ENCODE data around the gene CATSPER3. TPM values are rescaled to one million over a fixed set of nuclear protein-coding genes. Genes with fewer than 3 reads are reported as not detected.

The CATSPER3 gene
- total RNA-seq, 5 donors from 2014 or later (not counting 1 experiment from before 2014, with no cell fraction given) = 0.44 to 1.1 (median 0.93) TPM; not detected in 2

GRCh38 chr5:135030123-135030955 lies 62.6 kb downstream of the CATSPER3 start:
- no peak for DNase-seq
- H3K4me3 Mint-ChIP-seq = peak overlapping the region in 2 of 3 donors; percentile 28 to 75
- Histone ChIP-seq H3K4me1 (ENCODE audit: control insufficient read depth in 1 of 2, extremely low read depth in 1 of 2, insufficient read depth in 2 of 2, low read length in 2 of 2) (peaks cover 0 to 41% of the 10 kb centered on the region in 2 experiments), H3K36me3 (ENCODE audit: control insufficient read depth in 2 of 2, extremely low read depth in 1 of 2, insufficient read depth in 1 of 2, low read length in 1 of 2) (no peaks in the 10 kb centered on the region), H3K4me3 (ENCODE audit: control insufficient read depth in 1 of 2, extremely low read depth in 1 of 2, low read length in 1 of 2) (peak overlapping the region in 1 of 2 donors; percentile 2), H3K27me3 (replicated peaks in 1 of 2; ENCODE audit: control insufficient read depth in 2 of 2, extremely low read depth in 1 of 2, insufficient read depth in 2 of 2, low read length in 1 of 2) (peaks cover 4 to 78% of the 10 kb centered on the region in 2 experiments), H3K27ac (ENCODE audit: low read length) (no peak overlapping the region), H3K9me3 (no peaks in the 10 kb centered on the region)
- 15% methylated on average over 7 of the region's 13 CpGs for WGBS (ENCODE audit: insufficient coverage)
- H3K27me3 Mint-ChIP-seq = peaks cover 64 to 73% of the 10 kb centered on the region in 2 donors
- no peak overlapping the region for H3K27ac Mint-ChIP-seq
- peaks cover 38 to 45% (median 42%) of the 10 kb centered on the region in 3 donors for H3K4me1 Mint-ChIP-seq
- H3K36me3 Mint-ChIP-seq = no peaks in the 10 kb centered on the region
- ChIA-PET POLR2A (no interaction called here), CTCF (no interaction called here)
- no peak for ATAC-seq (replicated peaks in 1 of 4)
- no peaks in the 10 kb centered on the region for H3K9me3 Mint-ChIP-seq

- Histone ChIP-seq H3K4me1 (ENCODE audit: control insufficient read depth in 1 of 2, extremely low read depth in 1 of 2, insufficient read depth in 2 of 2, low read length in 2 of 2) (peaks cover 0 to 41% of the 10 kb centered on the region in 2 experiments), H3K4me3 (ENCODE audit: control insufficient read depth in 1 of 2, extremely low read depth in 1 of 2, low read length in 1 of 2) (peak overlapping the region in 1 of 2 donors; percentile 2), H3K9me3 (no peaks in the 10 kb centered on the region), H3K27ac (ENCODE audit: low read length) (no peak overlapping the region), H3K27me3 (replicated peaks in 1 of 2; ENCODE audit: control insufficient read depth in 2 of 2, extremely low read depth in 1 of 2, insufficient read depth in 2 of 2, low read length in 1 of 2) (peaks cover 4 to 77% of the 10 kb centered on the region in 2 experiments), H3K36me3 (ENCODE audit: control insufficient read depth in 2 of 2, extremely low read depth in 1 of 2, insufficient read depth in 1 of 2, low read length in 1 of 2) (no peaks in the 10 kb centered on the region)
- Mint-ChIP-seq H3K27ac (no peak overlapping the region), H3K4me3 (peak overlapping the region in 2 of 3 donors; percentile 28 to 75), H3K36me3 (no peaks in the 10 kb centered on the region), H3K4me1 (peaks cover 38 to 45% (median 43%) of the 10 kb centered on the region in 3 donors), H3K27me3 (peaks cover 64 to 72% of the 10 kb centered on the region in 2 donors), H3K9me3 (no peaks in the 10 kb centered on the region)
- WGBS (ENCODE audit: insufficient coverage) = 11% methylated on average over 49 of the region's 57 CpGs
- peak in 2 of 4 experiments; percentile 8 to 33 for ATAC-seq (replicated peaks in 1 of 4)
- no peak for DNase-seq
- ChIA-PET POLR2A (no interaction called here), CTCF (no interaction called here)
Observed at GRCh38 chr5:135030956-135031812, 63.5 kb downstream of the CATSPER3 start.

DNA sequence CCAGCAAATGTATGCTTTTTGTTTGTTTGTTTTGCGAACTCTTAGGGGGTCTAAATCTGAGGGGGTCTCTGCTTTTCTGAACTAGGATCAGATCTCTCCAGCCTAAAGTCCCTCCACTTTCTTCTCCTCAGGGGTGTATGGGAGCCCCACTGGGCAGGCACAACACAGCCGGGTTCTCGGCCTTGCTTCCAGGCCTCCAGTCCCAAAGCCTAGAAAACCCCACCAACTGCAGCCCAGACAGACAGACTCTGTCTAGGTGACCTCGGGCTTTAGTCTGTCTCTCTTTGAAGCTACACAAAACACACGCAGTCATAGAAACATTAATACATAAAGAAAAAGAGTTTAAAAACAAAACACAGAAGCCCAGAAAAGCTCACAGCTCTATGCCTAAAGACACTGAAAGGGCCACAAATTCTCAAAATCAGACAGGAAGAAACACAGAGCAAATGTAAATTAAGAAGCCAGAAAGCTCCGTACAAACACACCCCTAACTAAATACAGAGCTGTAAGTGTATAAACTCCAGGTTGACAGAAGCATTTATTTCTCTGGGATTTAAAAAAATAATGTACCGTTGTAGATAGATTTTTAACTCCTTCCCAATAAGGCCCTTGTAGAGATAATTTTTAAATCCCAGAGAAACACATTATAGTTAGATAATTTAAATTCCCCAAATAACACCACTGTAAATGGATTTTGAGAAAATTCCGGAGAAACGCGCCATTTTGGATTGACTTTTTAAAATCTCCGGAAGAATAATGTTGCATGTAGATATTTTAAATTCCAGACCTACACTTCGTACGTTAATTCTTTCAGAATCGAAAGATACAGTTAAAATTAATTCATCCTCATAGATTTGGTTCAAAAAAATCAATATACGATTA lies 64.3 kb downstream of the CATSPER3 start:
- Mint-ChIP-seq H3K4me3 (peak overlapping the region; percentile 59 to 75 (median 70)), H3K4me1 (peaks cover 38 to 45% (median 43%) of the 10 kb centered on the region in 3 donors), H3K9me3 (no peaks in the 10 kb centered on the region), H3K27ac (no peak overlapping the region), H3K36me3 (no peaks in the 10 kb centered on the region), H3K27me3 (peaks cover 67 to 73% of the 10 kb centered on the region in 2 donors)
- POLR2A ChIA-PET = no interaction called here
- Histone ChIP-seq H3K4me3 (ENCODE audit: control insufficient read depth in 1 of 2, extremely low read depth in 1 of 2, low read length in 1 of 2) (peak overlapping the region in 1 of 2 donors; percentile 84), H3K9me3 (no peaks in the 10 kb centered on the region), H3K27ac (ENCODE audit: low read length) (no peak overlapping the region), H3K4me1 (ENCODE audit: control insufficient read depth in 1 of 2, extremely low read depth in 1 of 2, insufficient read depth in 2 of 2, low read length in 2 of 2) (peaks cover 0 to 41% of the 10 kb centered on the region in 2 experiments), H3K36me3 (ENCODE audit: control insufficient read depth in 2 of 2, extremely low read depth in 1 of 2, insufficient read depth in 1 of 2, low read length in 1 of 2) (no peaks in the 10 kb centered on the region), H3K27me3 (replicated peaks in 1 of 2; ENCODE audit: control insufficient read depth in 2 of 2, extremely low read depth in 1 of 2, insufficient read depth in 2 of 2, low read length in 1 of 2) (peaks cover 7 to 77% of the 10 kb centered on the region in 2 experiments)
- DNase-seq = no peak
- CTCF ChIA-PET = no interaction called here
- no peak for ATAC-seq (replicated peaks in 1 of 4)
- WGBS (ENCODE audit: insufficient coverage) = 57% methylated on average over 3 of the region's 15 CpGs

GRCh38 chr5:135032695-135032998 lies 64.9 kb downstream of the CATSPER3 start:
- H3K27me3 ChIP-seq (replicated peaks in 1 of 2; ENCODE audit: control insufficient read depth in 2 of 2, extremely low read depth in 1 of 2, insufficient read depth in 2 of 2, low read length in 1 of 2) = peaks cover 8 to 77% of the 10 kb centered on the region in 2 experiments

GRCh38 chr5:135032999-135033861 lies 65.5 kb downstream of the CATSPER3 start:
- ChIA-PET CTCF (interaction anchor here in 1 of 2 donors (0.5 kb wide), 1 partner anchor 373 kb away, joined by 6 read pairs; no protein-coding TSS in a partner anchor), POLR2A (no interaction called here)
- ATAC-seq (replicated peaks in 1 of 4) (peak in 2 of 4 experiments; percentile 6 to 42), DNase-seq (no peak)
- H3K4me3 ChIP-seq (ENCODE audit: control insufficient read depth in 1 of 2, extremely low read depth in 1 of 2, low read length in 1 of 2) = peak overlapping the region; percentile 9 to 84
- Mint-ChIP-seq H3K9me3 (no peaks in the 10 kb centered on the region), H3K27me3 (peaks cover 68 to 76% of the 10 kb centered on the region in 2 donors), H3K4me1 (peaks cover 38 to 44% (median 43%) of the 10 kb centered on the region in 3 donors), H3K4me3 (peak overlapping the region; percentile 42 to 75 (median 72)), H3K36me3 (no peaks in the 10 kb centered on the region), H3K27ac (no peak overlapping the region)
- no peaks in the 10 kb centered on the region for H3K9me3 ChIP-seq
- no peak overlapping the region for H3K27ac ChIP-seq (ENCODE audit: low read length)
- peaks cover 8 to 77% of the 10 kb centered on the region in 2 experiments for H3K27me3 ChIP-seq (replicated peaks in 1 of 2; ENCODE audit: control insufficient read depth in 2 of 2, extremely low read depth in 1 of 2, insufficient read depth in 2 of 2, low read length in 1 of 2)
- no peaks in the 10 kb centered on the region for H3K36me3 ChIP-seq (ENCODE audit: control insufficient read depth in 2 of 2, extremely low read depth in 1 of 2, insufficient read depth in 1 of 2, low read length in 1 of 2)
- WGBS (ENCODE audit: insufficient coverage) = 2% methylated on average over 87 of the region's 89 CpGs
- H3K4me1 ChIP-seq (ENCODE audit: control insufficient read depth in 1 of 2, extremely low read depth in 1 of 2, insufficient read depth in 2 of 2, low read length in 2 of 2) = peaks cover 0 to 38% of the 10 kb centered on the region in 2 experiments

More at GRCh38 chr5:135032695-135032998, 64.9 kb downstream of the CATSPER3 start:
- Mint-ChIP-seq H3K4me1 (peaks cover 38 to 43% (median 43%) of the 10 kb centered on the region in 3 donors), H3K4me3 (peak overlapping the region; percentile 59 to 75 (median 70)), H3K27me3 (peaks cover 64 to 71% of the 10 kb centered on the region in 2 donors), H3K36me3 (no peaks in the 10 kb centered on the region), H3K27ac (no peak overlapping the region), H3K9me3 (no peaks in the 10 kb centered on the region)
- Histone ChIP-seq H3K4me3 (ENCODE audit: control insufficient read depth in 1 of 2, extremely low read depth in 1 of 2, low read length in 1 of 2) (peak overlapping the region in 1 of 2 donors; percentile 84), H3K9me3 (no peaks in the 10 kb centered on the region), H3K4me1 (ENCODE audit: control insufficient read depth in 1 of 2, extremely low read depth in 1 of 2, insufficient read depth in 2 of 2, low read length in 2 of 2) (peaks cover 0 to 41% of the 10 kb centered on the region in 2 experiments), H3K36me3 (ENCODE audit: control insufficient read depth in 2 of 2, extremely low read depth in 1 of 2, insufficient read depth in 1 of 2, low read length in 1 of 2) (no peaks in the 10 kb centered on the region), H3K27ac (ENCODE audit: low read length) (no peak overlapping the region)
- POLR2A ChIA-PET = no interaction called here
- ATAC-seq (replicated peaks in 1 of 4) (no peak), DNase-seq (no peak)
- WGBS (ENCODE audit: insufficient coverage) = 3% methylated on average over 15 of the region's 18 CpGs
- CTCF ChIA-PET = no interaction called here
